Measurements from ENCODE around the gene SEMA5A. TPM values are rescaled to one million over a fixed set of nuclear protein-coding genes. Genes with fewer than 3 reads are reported as not detected.

The SEMA5A gene
- polyA plus RNA-seq, 3 donors: not detected

GRCh38 chr5:9251379-9251980 is 294.4 kb downstream of the SEMA5A start:
- no peak overlapping the region for H3K4me3 ChIP-seq (replicated peaks in 1 of 3; ENCODE audit: low read depth in 2 of 3, low read length in 3 of 3)
- Mint-ChIP-seq H3K4me1 (no peaks in the 10 kb centered on the region), H3K4me3 (no peak overlapping the region), H3K36me3 (no peaks in the 10 kb centered on the region), H3K9me3 (peaks cover 0 to 7% (median 2%) of the 10 kb centered on the region in 7 donors), H3K27ac (no peak overlapping the region), H3K27me3 (ENCODE audit: low read depth in 3 of 3) (peaks cover 0 to 3% (median 0%) of the 10 kb centered on the region in 3 donors)
- no peak for DNase-seq
- H3K27ac ChIP-seq (ENCODE audit: low read depth in 1 of 2, low read length in 2 of 2): no peak overlapping the region
- H3K9ac ChIP-seq (ENCODE audit: insufficient read depth, low read length, poor library complexity, severe bottlenecking): no peak overlapping the region
- WGBS (ENCODE audit: insufficient coverage): 100% methylated on average over 1 of the region's 2 CpGs
- intact Hi-C loops (cut with micrococcal nuclease): no loop called here
- H3K4me2 ChIP-seq (replicated peaks; ENCODE audit: extremely low read depth, low read length, poor library complexity, severe bottlenecking): no peak overlapping the region
- H3K36me3 ChIP-seq (replicated peaks in 1 of 2; ENCODE audit: control insufficient read depth in 1 of 2, insufficient read depth in 2 of 2, low read length in 2 of 2): no peaks in the 10 kb centered on the region
- no peaks in the 10 kb centered on the region for H3K79me2 ChIP-seq (ENCODE audit: insufficient read depth, low read length)
- H4K20me1 ChIP-seq (ENCODE audit: insufficient read depth, low read length): no peaks in the 10 kb centered on the region
- H3K4me1 ChIP-seq (ENCODE audit: control insufficient read depth in 1 of 2, insufficient read depth in 2 of 2, low read length in 2 of 2): no peaks in the 10 kb centered on the region
- TF ChIP-seq CTCF (IDR thresholded peaks at IDR 0.05): no peak
- no peaks in the 10 kb centered on the region for H3K9me3 ChIP-seq (replicated peaks in 1 of 2; ENCODE audit: control insufficient read depth in 1 of 2, insufficient read depth in 1 of 2, low read length in 2 of 2)
- no peaks in the 10 kb centered on the region for H3K27me3 ChIP-seq (ENCODE audit: control insufficient read depth in 2 of 2, insufficient read depth in 2 of 2, low read length in 2 of 2)
- no peak overlapping the region for H2AFZ ChIP-seq (ENCODE audit: insufficient read depth, low read depth, low read length, poor library complexity, severe bottlenecking)

GRCh38 chr5:9249231-9249630 is 296.6 kb downstream of the SEMA5A start:
- Histone ChIP-seq H3K4me3 (replicated peaks in 1 of 3; ENCODE audit: low read depth in 2 of 3, low read length in 3 of 3) (no peak overlapping the region), H4K20me1 (ENCODE audit: insufficient read depth, low read length) (no peaks in the 10 kb centered on the region), H3K36me3 (replicated peaks in 1 of 2; ENCODE audit: control insufficient read depth in 1 of 2, insufficient read depth in 2 of 2, low read length in 2 of 2) (no peaks in the 10 kb centered on the region), H3K4me2 (replicated peaks; ENCODE audit: extremely low read depth, low read length, poor library complexity, severe bottlenecking) (no peak overlapping the region), H3K27me3 (ENCODE audit: control insufficient read depth in 2 of 2, insufficient read depth in 2 of 2, low read length in 2 of 2) (no peaks in the 10 kb centered on the region), H3K9me3 (replicated peaks in 1 of 2; ENCODE audit: control insufficient read depth in 1 of 2, insufficient read depth in 1 of 2, low read length in 2 of 2) (no peaks in the 10 kb centered on the region), H3K9ac (ENCODE audit: insufficient read depth, low read length, poor library complexity, severe bottlenecking) (no peak overlapping the region), H2AFZ (ENCODE audit: insufficient read depth, low read depth, low read length, poor library complexity, severe bottlenecking) (no peak overlapping the region), H3K27ac (ENCODE audit: low read depth in 1 of 2, low read length in 2 of 2) (no peak overlapping the region), H3K4me1 (ENCODE audit: control insufficient read depth in 1 of 2, insufficient read depth in 2 of 2, low read length in 2 of 2) (no peaks in the 10 kb centered on the region), H3K79me2 (ENCODE audit: insufficient read depth, low read length) (no peaks in the 10 kb centered on the region)
- no CpG with 5 or more reads among the region's 3 CpGs for WGBS (ENCODE audit: insufficient coverage)
- Mint-ChIP-seq H3K9me3 (peaks cover 0 to 7% (median 0%) of the 10 kb centered on the region in 7 donors), H3K4me3 (no peak overlapping the region), H3K4me1 (no peaks in the 10 kb centered on the region), H3K27me3 (ENCODE audit: low read depth in 3 of 3) (peaks cover 0 to 3% (median 2%) of the 10 kb centered on the region in 3 donors), H3K27ac (no peak overlapping the region), H3K36me3 (no peaks in the 10 kb centered on the region)
- intact Hi-C loops (cut with micrococcal nuclease): no loop called here
- no peak for DNase-seq
- no peak for TF ChIP-seq CTCF (IDR thresholded peaks at IDR 0.05)
